ENCODE results near the gene MUC2. TPM values are rescaled to one million over a fixed set of nuclear protein-coding genes. Genes with fewer than 3 reads are reported as not detected.

The MUC2 gene
- total and polyA plus RNA-seq, 2 of the 13 experiments (the other 11 are each of a cell fraction or from before 2014, with no cell fraction given): not detected

DNA sequence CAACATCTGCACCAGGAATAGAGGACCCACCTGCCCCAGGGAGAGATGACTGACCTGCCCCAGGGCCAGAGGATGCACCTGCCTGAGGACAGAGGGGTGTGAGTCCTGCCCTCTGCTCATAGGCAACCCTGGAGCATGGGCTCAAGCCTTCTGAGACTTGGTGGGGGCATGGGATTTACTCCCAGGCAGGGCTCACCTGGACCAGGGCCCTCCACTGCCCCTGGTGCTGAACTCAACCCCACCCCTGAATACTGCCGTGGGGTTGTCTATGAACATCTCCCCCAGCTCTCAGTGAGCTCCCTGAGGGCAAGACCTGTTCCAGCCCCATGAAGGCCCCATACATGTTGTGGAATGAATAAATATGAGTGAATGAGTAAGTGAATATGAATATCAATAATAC, 49.3 kb downstream of the MUC2 start:
- peaks cover 13 to 70% of the 10 kb centered on the region in 2 experiments; a peak in 4 of 5 replicates for H3K27me3 ChIP-seq (ENCODE audit: control insufficient read depth in 1 of 2, insufficient read depth in 2 of 2, low read length in 2 of 2)
- no peak overlapping the region for H3K4me3 ChIP-seq (replicated peaks in 1 of 3; ENCODE audit: insufficient read depth in 1 of 3, low read depth in 2 of 3, low read length in 3 of 3)
- no peak overlapping the region for H2AFZ ChIP-seq (ENCODE audit: low read length)
- BruUV-seq (replicated peaks): no TSS peak
- no peak overlapping the region for H3K27ac ChIP-seq (ENCODE audit: extremely low read length, insufficient read depth, low read length)
- FAIRE-seq (no peak), ATAC-seq (no peak), DNase-seq (ENCODE audit: low spot score) (no peak)
- in situ Hi-C loops (cut with HindIII; ENCODE audit: extremely low pct_ligation_motif_present, low pct_unique_long_range_greater_than_20kb) (no loop called here), intact Hi-C loops (cut with micrococcal nuclease; ENCODE audit: unreplicated experiment) (no loop called here)
- POLR2A ChIA-PET: no interaction called here
- no peak overlapping the region for H3K4me2 ChIP-seq (ENCODE audit: low read depth, low read length)
- no peaks in the 10 kb centered on the region for H3K36me3 ChIP-seq (replicated peaks in 1 of 2; ENCODE audit: control insufficient read depth in 1 of 2, insufficient read depth in 2 of 2, low read length in 2 of 2)
- no peak overlapping the region for H3K9ac ChIP-seq (ENCODE audit: insufficient read depth, low read depth, low read length)
- H4K20me1 ChIP-seq (ENCODE audit: insufficient read depth, low read length): no peaks in the 10 kb centered on the region; the same call in 1 of the 2 replicates
- H3K79me2 ChIP-seq (ENCODE audit: insufficient read depth, low read length): no peaks in the 10 kb centered on the region
- 0% methylated on average over 1 of the region's 1 CpG for WGBS (ENCODE audit: low lambda C conversion rate)
- H3K9me3 ChIP-seq (ENCODE audit: low read length): no peaks in the 10 kb centered on the region
- no peaks in the 10 kb centered on the region for H3K4me1 ChIP-seq (ENCODE audit: insufficient read depth, low read length)
- CTCF ChIA-PET (ENCODE audit: low intra/inter-chr PET ratio, low total read pairs): no interaction called here
- TF ChIP-seq ZNF512B (CRISPR knock-in tag; IDR thresholded peaks at IDR 0.05; ENCODE audit: borderline replicate concordance): no peak
- no peak for TF ChIP-seq GLMP (CRISPR knock-in tag; IDR thresholded peaks at IDR 0.05; ENCODE audit: borderline replicate concordance)
- TF ChIP-seq, protein P1, sequence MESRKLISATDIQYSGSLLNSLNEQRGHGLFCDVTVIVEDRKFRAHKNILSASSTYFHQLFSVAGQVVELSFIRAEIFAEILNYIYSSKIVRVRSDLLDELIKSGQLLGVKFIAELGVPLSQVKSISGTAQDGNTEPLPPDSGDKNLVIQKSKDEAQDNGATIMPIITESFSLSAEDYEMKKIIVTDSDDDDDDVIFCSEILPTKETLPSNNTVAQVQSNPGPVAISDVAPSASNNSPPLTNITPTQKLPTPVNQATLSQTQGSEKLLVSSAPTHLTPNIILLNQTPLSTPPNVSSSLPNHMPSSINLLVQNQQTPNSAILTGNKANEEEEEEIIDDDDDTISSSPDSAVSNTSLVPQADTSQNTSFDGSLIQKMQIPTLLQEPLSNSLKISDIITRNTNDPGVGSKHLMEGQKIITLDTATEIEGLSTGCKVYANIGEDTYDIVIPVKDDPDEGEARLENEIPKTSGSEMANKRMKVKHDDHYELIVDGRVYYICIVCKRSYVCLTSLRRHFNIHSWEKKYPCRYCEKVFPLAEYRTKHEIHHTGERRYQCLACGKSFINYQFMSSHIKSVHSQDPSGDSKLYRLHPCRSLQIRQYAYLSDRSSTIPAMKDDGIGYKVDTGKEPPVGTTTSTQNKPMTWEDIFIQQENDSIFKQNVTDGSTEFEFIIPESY (CRISPR knock-in tag; IDR thresholded peaks at IDR 0.05): no peak
- TF ChIP-seq, protein P2, sequence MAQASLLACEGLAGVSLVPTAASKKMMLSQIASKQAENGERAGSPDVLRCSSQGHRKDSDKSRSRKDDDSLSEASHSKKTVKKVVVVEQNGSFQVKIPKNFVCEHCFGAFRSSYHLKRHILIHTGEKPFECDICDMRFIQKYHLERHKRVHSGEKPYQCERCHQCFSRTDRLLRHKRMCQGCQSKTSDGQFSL (CRISPR knock-in tag; IDR thresholded peaks at IDR 0.05): no peak
- TF ChIP-seq, protein P3, sequence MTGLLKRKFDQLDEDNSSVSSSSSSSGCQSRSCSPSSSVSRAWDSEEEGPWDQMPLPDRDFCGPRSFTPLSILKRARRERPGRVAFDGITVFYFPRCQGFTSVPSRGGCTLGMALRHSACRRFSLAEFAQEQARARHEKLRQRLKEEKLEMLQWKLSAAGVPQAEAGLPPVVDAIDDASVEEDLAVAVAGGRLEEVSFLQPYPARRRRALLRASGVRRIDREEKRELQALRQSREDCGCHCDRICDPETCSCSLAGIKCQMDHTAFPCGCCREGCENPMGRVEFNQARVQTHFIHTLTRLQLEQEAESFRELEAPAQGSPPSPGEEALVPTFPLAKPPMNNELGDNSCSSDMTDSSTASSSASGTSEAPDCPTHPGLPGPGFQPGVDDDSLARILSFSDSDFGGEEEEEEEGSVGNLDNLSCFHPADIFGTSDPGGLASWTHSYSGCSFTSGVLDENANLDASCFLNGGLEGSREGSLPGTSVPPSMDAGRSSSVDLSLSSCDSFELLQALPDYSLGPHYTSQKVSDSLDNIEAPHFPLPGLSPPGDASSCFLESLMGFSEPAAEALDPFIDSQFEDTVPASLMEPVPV (CRISPR knock-in tag; IDR thresholded peaks at IDR 0.05): no peak
- no peak for TF ChIP-seq ZNF550 (CRISPR knock-in tag; IDR thresholded peaks at IDR 0.05; ENCODE audit: borderline replicate concordance)
- no peak for TF ChIP-seq SMAD1 (CRISPR knock-in tag; IDR thresholded peaks at IDR 0.05; ENCODE audit: borderline replicate concordance, low read depth)
- no peak for TF ChIP-seq ZNF383 (CRISPR knock-in tag; IDR thresholded peaks at IDR 0.05; ENCODE audit: borderline replicate concordance)
- no peak for TF ChIP-seq MATR3 (CRISPR knock-in tag; IDR thresholded peaks at IDR 0.05)
- no peak for TF ChIP-seq ZNF720 (CRISPR knock-in tag; IDR thresholded peaks at IDR 0.05)
- TF ChIP-seq MTF2 (CRISPR knock-in tag; IDR thresholded peaks at IDR 0.05; ENCODE audit: borderline replicate concordance): no peak
- no peak for TF ChIP-seq BCL3 (CRISPR knock-in tag; IDR thresholded peaks at IDR 0.05)
- no peak for TF ChIP-seq ZMYM4 (CRISPR knock-in tag; IDR thresholded peaks at IDR 0.05)
- TF ChIP-seq SRSF4 (IDR thresholded peaks at IDR 0.05; ENCODE audit: low read depth, low read length, poor library complexity, severe bottlenecking): no peak
- no peak for TF ChIP-seq ZNF232 (CRISPR knock-in tag; IDR thresholded peaks at IDR 0.05; ENCODE audit: borderline replicate concordance)

Measured in HepG2 (cell line).